Stimulated activated CD4-positive, alpha-beta T cell treated with anti-CD3 and anti-CD28 coated beads, Interleukin-2, amount 100 ng/mL, for 24 hours (primary cell): ENCODE data around the gene AK9.
"Not testable (repeated sequence)": the region's sequence is repeated elsewhere in the genome, so short reads cannot be mapped to it uniquely, and the experiment has no call there.

ENCODE experiments used
- DNase-seq, 2 donors: peaks; one replicate each; pipeline ENCODE4 v3.0.0-alpha.2; 2020

Gene AK9

DNA sequence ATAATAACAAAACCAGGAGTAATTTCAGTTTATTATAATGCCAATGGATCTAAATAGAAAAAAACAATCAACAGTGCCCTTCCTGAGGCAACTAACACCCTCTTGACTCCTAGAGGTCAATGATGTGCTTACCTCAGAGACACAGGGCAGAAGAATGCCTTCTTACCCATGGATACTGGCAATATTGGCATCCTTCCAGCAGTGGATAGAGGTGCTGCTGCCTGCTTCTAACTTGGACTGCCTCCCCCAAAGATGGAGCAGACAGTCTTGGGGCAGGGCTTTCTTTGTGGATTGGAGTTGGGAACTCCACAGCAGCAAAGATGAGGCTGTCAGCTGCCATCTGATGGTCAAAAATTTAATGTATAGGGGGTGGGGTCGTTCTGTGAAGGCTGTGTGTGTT lies 78.7 kb downstream of the AK9 start:
- no peak for DNase-seq

DNA sequence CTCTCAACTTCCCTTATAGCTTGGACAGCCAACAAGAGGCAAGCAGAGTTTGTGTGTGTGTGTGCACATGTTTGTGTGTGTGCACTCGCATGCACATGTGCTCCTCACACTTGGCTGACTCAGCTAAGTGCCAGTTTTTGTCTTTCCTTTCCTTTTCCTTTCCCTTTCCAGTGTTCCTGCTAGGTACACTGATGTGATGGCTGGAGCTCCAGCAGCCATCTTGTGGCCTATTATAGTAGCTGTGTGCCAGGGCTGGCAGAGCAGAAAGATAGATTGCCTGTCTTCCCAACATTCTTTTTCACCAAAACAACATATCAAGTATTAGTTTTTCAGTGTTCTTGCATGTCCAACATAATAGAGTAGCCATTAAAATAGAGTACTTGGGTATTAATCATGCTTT lies 79.5 kb downstream of the AK9 start:
- no peak for DNase-seq

DNA sequence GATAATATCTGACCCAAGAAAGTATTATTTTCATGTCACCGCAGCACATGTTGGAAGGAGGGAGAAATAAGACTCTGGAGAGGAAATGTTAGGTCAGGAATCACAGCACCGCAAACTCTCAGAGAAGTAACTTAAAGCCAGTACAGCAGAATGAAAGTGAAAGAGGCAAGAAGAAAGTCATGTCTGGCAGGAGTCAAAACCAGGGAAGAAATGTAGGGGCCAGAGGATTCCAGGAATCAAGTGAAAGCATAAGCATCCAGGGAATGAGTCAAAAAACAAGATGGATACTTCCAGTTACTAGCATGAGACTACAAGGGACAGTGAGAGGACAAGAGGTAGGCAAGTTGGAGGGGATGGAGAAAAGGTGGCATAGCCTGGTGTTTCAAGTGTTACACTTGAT lies 80.4 kb downstream of the AK9 start:
- DNase-seq, result no peak

DNA sequence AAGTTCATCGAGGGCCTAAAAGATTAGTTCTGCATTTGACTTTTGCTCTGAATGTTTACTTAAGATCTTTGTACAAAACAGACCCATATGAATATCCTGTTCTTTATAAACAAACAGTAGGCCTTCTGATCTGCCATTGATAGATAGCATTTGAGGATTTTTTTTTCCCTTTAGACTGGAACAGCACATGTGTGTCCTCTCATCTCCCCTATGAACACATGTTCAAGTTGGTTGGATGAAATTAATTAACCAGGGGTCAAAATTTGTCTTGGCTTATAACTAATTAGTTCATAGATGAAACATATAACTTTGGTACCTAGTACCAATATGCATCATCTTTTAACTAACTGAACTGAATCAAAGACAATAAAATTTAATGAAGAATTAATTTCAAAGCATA lies 81.3 kb downstream of the AK9 start:
- DNase-seq, result no peak

DNA sequence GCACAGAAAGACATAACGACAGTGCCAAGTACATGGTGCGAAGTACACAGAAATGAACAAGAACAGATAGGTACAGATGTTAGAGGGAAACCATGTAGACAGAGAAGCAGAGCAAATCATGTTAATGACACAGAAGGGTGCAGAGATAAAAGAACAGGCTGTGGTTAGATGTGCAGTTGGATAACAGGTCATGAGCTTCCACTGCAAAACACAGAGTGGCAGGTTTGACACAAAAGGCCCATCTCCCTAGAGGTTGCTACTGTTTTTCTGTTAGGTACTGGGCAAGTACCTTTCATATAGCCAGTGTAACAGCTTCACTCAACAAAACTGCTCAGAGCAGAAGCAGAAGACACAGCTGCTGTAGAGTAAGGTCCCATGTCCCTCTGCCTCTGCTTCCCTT lies 84.6 kb downstream of the AK9 start:
- no peak for DNase-seq

DNA sequence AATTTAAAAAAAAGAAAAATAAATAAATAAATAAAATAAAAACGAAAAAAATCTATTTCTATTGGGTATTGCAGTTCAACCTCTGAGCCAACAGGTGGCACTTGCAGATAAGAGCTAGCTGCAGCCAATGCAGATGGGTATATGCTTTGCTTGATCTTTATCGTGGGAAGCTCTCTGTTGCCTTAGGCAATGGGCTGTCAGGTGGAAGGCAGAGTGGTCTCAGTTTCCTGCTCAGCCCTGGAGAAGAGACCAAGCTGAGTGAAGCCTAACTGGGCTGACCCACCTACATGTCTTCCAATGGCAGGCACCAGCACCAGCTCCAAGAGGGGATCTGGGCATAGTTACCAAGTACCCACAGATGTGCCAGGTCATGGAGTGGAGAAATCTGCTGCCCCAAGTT lies 95.0 kb downstream of the AK9 start:
- peak in 1 of 2 donors; percentile 4 for DNase-seq

DNA sequence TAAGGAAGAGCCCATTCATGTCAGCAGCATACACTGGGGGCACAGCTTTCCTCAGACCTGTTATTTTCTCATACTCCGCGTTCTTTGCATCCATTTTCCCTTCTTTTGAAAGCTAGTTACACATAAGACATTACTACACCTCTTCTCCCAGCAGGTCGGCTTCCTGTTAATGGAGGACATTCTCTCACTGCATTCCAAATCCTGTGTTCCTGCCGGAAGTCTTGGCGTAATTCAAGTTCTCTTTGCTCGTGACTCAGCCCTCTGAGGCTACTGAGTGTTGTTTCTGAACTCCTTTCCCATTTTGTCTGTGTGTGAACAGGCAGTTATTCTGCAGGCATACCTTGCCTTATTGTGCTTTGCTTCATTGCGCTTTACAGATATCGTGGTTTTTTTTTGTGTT lies 110.5 kb downstream of the AK9 start:
- DNase-seq, result no peak

DNA sequence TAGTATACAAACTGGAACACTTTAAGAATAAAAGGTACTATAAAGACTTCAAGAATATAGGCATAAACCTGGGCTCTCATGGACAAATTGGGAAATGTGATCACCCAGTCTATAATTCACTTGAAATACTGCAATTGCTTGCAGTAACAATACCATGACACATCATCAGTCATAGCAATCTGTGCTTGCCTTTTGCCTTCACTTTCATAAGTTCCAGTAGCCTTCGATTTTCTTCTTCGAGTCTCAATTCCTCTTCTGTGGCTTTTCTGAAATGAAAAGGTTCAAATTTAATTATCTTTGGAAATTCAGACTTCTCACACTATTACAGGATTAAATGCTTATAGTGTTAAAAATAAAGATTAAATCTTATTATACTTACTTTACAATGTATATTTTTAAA lies 111.6 kb downstream of the AK9 start:
- DNase-seq, result no peak

DNA sequence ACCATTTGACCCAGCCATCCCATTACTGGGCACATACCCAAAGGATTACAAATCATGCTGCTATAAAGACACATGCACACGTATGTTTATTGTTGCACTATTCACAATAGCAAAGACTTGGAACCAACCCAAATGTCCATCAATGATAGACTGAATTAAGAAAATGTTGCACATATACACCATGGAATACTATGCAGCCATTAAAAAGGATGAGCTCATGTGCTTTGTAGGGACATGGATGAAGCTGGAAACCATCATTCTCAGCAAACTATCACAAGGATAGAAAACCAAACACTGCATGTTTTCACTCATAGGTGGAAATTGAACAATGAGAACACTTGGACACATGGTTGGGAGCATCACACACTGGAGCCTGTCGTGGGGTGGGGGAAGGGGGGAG lies 121.1 kb downstream of the AK9 start:
- not testable (repeated sequence) for DNase-seq

DNA sequence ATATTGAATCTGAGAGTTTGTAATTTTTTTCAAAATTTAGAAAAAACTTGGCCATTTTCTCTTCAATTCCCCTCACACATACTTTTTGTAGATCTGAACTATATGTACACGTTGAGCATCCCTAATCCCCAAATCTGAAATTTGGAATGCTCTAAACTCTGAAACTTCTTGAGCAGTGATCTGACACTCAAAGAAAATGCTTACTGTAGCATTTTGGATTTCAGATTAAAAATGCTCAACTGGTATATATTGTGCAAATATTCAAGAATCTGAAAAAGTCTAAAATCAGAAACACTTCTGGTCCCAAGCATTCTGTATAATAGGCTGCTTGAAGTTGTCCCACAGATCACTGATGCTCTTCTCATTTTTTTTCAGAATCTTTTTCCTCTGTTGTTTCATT lies 129.2 kb downstream of the AK9 start:
- DNase-seq, result no peak

DNA sequence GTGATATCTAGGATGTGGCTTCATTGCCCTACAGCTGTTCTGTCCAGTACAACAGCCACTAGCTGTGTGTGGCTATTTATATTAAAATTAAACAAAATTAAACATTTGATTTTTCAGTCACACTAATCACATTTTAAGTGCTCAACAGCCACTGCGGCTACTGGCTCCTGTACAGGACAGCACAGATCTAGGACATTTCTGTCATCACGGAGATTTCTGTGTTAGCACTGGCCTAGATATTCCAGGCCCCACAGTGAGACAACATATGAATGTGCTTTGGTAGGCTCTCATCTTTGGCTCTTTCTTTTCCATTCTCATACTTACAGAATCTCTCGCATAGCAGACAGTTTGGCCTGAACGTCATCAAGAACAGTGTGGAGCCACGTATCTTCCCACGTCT lies 159.6 kb downstream of the AK9 start:
- no peak for DNase-seq

DNA sequence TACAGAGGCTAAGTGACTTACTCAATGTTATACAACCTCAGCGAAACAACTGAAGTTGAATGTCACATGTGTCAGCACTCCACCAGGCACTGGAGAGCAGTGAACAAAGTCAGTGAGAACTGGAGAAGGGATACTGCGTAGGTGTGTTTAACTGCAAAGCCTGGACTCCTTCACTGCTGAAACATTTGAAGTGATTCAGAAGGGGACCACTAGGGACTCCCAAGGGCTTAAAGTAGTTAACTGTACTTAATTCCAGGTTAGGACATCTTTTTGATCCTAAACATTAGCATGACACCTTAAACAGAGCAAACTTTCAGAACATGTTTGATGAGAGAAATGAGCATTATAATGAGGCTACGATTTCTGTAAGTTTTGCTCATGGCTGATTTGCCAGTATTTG lies 163.0 kb downstream of the AK9 start:
- no peak for DNase-seq

DNA sequence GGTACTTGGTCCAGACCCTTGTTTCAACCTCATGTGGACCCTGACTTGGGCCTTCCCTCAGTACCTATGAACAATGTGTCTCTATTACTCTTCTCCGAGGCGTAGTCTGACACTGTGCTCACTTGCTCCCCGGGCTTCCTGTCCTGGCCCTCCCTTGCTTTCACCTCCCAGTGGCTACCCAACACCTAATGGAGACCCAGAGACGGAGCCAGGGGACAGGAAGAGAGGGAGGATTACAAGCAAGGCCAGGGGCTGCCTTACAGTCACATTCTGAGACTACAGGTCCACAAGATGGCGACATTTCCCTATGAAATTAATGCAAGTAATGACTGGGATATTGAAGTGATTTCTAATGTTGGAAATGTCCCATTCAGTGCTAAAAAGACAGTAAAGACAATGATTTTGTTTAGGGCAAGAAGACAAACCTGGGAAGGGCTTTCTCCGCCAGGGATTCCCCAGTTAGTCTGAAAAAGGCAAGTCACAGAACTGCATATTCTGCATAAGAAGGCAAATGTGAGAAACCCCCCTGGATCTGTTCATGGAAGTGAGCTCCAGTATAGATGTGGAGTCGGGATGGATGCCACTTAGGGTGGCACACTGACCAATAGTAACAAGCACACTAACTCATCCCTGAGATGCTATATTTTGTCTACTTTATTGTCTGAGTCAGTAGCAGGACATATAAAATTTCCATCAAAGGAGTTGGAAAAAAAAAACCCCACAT lies 163.9 kb downstream of the AK9 start:
- peak; percentile 40 to 55 for DNase-seq

DNA sequence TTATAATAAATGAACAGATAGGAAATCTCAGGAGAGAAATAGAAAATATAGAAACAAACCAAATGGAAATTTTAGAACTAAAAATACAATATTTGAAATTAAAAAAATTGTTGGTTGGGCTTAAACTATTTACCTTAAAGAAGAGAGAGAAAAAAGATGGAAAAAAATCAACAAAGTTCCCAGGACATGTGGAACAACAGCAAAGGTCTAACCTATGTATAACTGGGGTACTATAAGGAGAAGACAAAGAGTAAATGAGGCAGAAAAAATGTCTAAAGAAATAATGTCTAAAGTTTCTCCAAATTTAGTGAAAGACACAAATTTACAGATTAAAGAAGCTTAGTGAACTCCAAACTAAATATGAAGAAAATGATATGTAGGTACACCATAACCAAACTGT lies 166.9 kb downstream of the AK9 start:
- DNase-seq, result no peak

DNA sequence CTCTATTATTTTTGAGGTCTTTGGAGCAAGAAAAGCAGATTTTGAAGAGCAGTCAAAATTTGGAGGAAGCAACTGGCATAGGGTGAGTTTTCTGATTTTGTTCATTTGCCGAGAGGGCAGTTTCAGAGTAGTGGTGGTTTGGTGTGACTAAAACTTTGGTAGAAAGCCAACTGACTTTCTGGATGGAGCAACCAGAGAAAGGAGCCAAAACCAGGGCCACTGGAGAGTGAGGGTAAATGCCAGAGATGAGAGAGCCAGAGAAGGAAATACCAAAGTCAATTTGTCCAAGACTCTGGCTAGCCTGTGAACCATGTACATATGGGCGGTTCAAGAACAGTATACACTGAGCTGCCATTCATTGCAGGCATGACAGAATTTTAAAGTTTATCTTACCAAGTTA lies 167.5 kb downstream of the AK9 start:
- no peak for DNase-seq

DNA sequence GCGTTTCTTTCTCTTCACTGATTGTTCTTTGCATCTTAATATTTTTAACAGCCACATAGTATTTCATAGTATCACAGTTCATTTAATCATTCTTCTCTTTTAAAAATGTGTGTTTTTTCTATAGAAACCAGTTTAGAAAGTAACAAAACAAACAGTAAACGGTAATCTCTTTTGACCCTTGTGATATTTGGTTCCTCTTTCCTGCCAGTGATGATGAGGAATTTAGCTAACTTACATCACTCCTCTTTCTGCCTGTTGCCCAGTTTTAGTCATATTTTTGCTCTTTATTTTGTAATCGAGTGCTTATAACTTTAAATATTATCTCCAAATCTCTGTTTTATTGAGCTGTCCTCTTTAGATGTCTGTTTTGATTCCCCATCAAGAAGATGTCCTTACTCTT lies 169.9 kb downstream of the AK9 start:
- no peak for DNase-seq

DNA sequence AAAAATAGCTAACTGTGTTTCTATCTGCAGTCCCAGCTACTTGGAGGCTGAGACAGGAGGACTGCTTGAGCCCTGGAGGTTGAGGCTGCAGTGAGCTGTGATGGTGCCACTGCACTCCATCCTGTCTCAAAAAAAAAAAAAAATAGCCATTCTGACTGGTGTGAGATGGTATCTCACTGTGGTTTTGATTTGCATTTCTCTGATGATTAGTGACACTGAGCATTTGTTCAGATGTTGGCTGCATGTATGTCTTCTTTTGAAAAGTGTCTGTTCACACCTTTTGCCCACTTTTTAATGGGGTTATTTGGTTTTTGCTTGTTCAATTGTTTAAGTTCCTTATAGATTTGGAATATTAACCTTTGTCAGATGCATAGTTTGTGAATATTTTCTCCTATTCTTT lies 171.4 kb downstream of the AK9 start:
- DNase-seq, result not testable (repeated sequence)

DNA sequence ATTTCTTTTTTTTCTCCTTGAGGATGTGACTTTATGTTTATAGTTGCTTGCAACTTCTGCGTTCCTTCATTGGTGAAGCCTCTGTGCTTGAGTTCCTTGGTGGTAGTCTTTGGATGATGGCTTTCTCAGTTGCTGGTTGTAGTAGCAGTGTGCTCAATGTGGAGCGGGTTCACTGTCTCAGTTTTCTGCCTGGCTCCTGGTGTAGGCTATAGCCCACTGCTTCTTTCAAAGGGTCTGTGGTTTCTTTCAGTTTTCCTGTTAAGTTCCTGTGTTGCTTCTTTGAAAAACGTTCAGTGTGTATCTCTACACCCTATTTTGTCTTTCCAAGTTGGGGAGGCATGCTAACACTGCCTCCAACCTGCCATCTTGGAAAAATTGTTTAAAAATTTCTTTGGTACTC lies 174.1 kb downstream of the AK9 start:
- no peak for DNase-seq

DNA sequence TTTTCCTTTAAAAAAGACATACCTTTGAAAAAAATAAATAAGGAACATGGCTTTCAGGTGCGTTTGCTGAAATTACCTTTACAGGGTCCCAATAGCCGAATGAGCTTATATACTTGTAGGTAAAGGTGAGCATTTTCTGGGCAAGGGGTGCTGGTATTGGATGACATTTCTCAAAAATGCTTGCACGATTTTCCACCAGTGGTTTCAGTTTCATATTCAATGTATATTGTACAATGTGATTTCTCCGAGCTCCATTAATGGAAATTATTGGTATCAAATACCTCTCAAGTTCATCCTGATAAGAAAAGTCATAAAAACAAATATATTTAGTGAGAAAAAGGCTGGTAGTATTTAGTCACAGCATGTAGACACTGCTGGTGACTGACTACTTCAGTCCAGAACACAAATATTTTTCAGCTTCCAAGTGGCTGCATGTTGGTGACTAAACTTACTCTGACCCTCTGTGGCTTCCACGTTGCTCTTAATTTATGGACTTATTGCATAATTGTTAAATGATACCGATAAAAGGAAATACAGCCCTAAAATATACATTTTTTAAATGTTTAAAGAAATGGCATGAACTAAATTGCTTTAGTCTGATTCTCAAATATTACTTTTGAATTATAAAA lies 175.1 kb downstream of the AK9 start:
- DNase-seq, result no peak

DNA sequence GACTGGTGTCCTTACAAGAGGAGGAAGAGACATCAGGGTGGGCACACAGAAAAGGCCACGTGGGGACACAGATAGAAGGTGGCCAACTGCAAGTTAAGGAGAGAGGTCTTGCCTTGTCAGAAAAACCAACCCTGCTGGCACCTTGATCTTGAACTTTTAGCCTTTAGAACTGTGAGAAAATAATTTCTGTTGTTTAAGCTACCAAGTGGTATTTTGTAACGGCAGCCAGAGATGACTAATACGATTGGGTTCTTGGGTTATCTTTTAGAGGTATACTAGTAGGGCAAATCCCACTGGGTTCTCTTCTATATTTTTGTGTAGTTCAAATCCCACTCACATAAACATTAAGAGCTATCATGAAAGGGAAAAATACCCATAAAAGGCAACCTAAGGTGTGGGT lies 176.1 kb downstream of the AK9 start:
- no peak for DNase-seq

DNA sequence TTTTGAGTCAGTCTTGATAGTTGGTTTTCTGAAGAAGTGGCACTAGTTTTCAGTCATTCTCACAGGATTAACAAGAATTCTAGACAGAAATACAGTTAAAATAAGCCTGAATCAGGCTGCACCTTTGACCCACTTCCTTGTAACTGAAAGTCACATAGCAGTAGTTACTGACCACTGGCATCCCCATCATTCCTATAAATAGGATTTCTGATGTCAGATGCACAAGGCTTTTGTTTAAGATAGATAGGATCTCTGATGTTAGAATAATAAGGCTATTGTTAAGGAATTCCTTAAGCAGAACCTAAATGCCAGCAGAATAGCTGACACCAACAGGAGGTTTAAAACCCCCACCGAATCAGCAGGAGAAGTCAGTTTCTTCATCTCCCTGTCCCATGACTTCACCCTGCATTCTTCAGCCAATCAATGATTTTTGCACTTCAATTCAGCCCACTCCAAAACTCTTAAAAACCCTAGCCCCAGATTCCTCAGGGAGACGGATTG lies 177.4 kb downstream of the AK9 start:
- no peak for DNase-seq

DNA sequence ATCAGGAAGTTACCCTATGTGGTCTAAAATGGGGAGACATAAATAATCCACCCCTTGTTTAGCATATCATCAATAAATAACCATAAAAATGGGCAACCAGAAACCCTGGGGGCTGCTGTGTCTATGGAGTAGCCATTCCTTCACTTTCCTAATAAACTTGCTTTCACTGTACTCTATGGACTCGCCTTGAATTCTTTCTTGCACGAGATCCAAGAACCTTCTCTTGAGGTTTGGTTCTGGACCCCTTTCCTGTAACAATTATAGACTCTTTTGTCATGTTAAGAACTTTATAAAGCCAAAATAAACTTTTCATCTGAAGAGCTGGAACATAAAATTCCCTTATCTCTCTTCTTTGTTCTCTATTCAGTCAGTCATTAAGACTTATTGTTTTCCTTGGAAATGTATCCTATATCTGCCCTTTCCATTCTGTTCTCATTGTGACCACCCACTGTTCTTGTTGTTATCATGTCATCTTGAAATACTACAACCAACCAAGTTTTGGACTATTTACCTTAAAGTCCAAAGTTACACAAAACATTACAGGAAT lies 178.7 kb downstream of the AK9 start:
- no peak for DNase-seq

DNA sequence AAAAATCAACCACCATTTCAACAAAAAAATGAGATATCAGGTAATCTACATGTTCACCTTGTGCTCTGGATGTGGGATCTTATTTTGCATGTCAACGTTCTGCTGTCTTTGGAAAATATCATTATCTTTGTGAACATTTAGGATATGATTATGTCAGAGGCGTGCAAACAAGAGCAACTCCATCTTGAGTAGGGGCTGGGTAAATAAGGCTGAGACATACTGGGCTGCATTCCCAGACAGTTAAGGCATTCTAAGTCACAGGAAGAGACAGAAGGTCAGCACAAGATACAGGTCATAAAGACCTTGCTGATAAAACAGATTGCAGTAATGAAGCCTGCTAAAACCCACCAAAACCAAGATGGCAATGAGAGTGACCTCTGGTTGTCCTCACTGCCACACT lies 179.2 kb downstream of the AK9 start:
- no peak for DNase-seq

DNA sequence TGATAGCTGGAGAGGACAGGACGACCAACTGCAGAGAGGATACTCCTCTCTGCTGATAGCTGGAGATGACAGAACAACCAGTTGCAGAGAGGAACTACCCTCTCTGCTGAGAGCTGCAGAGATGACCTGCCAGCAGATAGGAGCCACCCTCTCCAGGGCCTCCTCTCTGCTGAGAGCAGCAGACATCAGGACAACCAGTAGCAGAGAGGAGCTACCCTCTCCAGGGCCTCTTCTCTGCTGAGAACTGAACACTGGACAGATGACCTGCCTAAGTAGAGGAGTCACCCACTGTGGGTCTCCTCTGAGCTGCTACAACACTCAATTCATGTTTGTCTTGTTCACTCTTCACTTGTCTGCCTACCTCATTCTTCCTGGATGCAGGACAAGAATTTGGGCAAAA lies 180.6 kb downstream of the AK9 start:
- no peak for DNase-seq
